PFSK-1 (cell line): Measurements from ENCODE around the gene PDS5B.

Experiments
- FOXP2 ChIP-seq: optimal IDR thresholded peaks from 2 replicates; pipeline ENCODE3; 2011; ENCODE audit warnings: borderline replicate concordance, control low read depth, inconsistent platforms; ENCODE audit not compliant: insufficient read depth; ENCODE audit errors: extremely low read length, extremely low read depth
- POLR2AphosphoS5 ChIP-seq: IDR thresholded peaks from 2 replicates; pipeline ENCODE4 v1.6.1; 2012; ENCODE audit warnings: low read depth, mild to moderate bottlenecking, control low read depth, low read length, moderate library complexity
- SIN3A ChIP-seq: IDR thresholded peaks from 2 replicates; pipeline ENCODE4 v1.6.1; 2012; ENCODE audit warnings: mild to moderate bottlenecking, low read length, moderate library complexity, borderline replicate concordance; ENCODE audit not compliant: insufficient read depth
- TAF1 ChIP-seq: IDR thresholded peaks from 2 replicates; pipeline ENCODE4 v1.6.1; 2012; ENCODE audit warnings: low read length, control low read depth, borderline replicate concordance; ENCODE audit not compliant: insufficient read depth
- TF ChIP-seq, protein P1 (sequence below), 2 experiments: IDR thresholded peaks; 2 replicates each; pipeline versions ENCODE4 v1.6.1 to v1.8.0; 2011 to 2012; ENCODE audit warnings: low read depth in 2 of 2, low read length in 2 of 2, control low read depth in 1 of 2, inconsistent platforms in 1 of 2, mild to moderate bottlenecking in 1 of 2, moderate library complexity in 1 of 2; ENCODE audit not compliant: insufficient read depth in 1 of 2

Gene PDS5B

DNA sequence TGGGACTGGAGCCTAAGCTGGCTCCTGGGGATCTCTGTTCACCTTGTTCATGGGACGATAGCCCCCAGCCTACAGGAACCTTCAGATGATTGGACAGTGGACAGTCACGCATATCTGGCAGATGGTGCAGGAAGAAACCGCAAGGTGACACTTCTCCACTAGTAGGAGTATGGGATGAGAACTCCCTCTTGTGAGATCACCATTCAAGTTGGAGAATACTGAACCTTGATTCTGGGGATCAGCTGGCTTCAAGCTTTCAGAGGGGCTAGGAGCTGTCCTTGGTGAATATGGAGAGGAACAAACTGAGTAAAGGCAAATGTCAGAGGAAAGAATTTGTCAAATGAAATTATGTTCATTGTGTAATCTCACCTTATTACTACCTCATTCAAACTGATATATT is 204.5 kb downstream of the PDS5B start:
- no peak for TF ChIP-seq FOXP2
- TF ChIP-seq, protein P1, sequence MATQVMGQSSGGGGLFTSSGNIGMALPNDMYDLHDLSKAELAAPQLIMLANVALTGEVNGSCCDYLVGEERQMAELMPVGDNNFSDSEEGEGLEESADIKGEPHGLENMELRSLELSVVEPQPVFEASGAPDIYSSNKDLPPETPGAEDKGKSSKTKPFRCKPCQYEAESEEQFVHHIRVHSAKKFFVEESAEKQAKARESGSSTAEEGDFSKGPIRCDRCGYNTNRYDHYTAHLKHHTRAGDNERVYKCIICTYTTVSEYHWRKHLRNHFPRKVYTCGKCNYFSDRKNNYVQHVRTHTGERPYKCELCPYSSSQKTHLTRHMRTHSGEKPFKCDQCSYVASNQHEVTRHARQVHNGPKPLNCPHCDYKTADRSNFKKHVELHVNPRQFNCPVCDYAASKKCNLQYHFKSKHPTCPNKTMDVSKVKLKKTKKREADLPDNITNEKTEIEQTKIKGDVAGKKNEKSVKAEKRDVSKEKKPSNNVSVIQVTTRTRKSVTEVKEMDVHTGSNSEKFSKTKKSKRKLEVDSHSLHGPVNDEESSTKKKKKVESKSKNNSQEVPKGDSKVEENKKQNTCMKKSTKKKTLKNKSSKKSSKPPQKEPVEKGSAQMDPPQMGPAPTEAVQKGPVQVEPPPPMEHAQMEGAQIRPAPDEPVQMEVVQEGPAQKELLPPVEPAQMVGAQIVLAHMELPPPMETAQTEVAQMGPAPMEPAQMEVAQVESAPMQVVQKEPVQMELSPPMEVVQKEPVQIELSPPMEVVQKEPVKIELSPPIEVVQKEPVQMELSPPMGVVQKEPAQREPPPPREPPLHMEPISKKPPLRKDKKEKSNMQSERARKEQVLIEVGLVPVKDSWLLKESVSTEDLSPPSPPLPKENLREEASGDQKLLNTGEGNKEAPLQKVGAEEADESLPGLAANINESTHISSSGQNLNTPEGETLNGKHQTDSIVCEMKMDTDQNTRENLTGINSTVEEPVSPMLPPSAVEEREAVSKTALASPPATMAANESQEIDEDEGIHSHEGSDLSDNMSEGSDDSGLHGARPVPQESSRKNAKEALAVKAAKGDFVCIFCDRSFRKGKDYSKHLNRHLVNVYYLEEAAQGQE (IDR thresholded peaks at IDR 0.05; ENCODE audit: insufficient read depth in 1 of 2, low read depth in 2 of 2, low read length in 2 of 2), result peak in 1 of 2 experiments; percentile 73; a peak in 1 of 4 replicates

GRCh38 chr13:32791545-32792172 is 205.4 kb downstream of the PDS5B start:
- TF ChIP-seq, protein P1 (IDR thresholded peaks at IDR 0.05; ENCODE audit: insufficient read depth in 1 of 2, low read depth in 2 of 2, low read length in 2 of 2), result no peak
- no peak for TF ChIP-seq FOXP2
- no peak for TF ChIP-seq TAF1
- no peak for TF ChIP-seq SIN3A
- TF ChIP-seq POLR2AphosphoS5, result no peak

DNA sequence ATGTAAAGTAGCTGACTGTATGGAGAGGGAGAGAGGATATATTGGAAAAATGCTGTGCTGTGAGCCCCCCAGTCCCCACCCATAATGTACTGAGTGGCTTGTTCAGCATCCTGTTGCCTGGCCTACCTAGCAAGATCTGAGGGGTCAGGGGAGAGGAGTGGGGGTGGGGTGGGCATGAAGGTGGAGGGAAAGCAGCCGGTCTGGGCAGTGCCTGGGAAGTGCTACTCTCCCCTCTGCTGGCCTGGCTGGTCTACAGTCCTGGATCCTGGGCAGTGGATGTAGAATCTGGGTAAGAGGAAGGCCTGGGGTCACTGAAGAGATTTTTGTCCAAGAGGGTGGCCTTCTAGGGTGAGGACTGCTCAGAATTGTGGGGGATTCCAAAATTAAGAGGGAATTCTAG is 210.5 kb downstream of the PDS5B start:
- TF ChIP-seq FOXP2 (no peak), TAF1 (no peak), SIN3A (no peak), POLR2AphosphoS5 (no peak)
- TF ChIP-seq, protein P1 (IDR thresholded peaks at IDR 0.05; ENCODE audit: insufficient read depth in 1 of 2, low read depth in 2 of 2, low read length in 2 of 2), result no peak

- TF ChIP-seq FOXP2, result no peak
- TF ChIP-seq POLR2AphosphoS5, result no peak
- no peak for TF ChIP-seq SIN3A
Measured at GRCh38 chr13:32802159-32802558, 215.9 kb downstream of the PDS5B start.

GRCh38 chr13:32804673-32805230 is 218.5 kb downstream of the PDS5B start:
- TF ChIP-seq, protein P1 (IDR thresholded peaks at IDR 0.05; ENCODE audit: insufficient read depth in 1 of 2, low read depth in 2 of 2, low read length in 2 of 2), result no peak
- TF ChIP-seq POLR2AphosphoS5, result no peak
